HepG2 (cell line): ENCODE results near the gene CES1. TPM values are rescaled to one million over a fixed set of nuclear protein-coding genes. Genes with fewer than 3 reads are reported as not detected.
"Not testable (repeated sequence)": the region's sequence is repeated elsewhere in the genome, so short reads cannot be mapped to it uniquely, and the experiment has no call there.

Experiments
- ATAC-seq: fragments of 200-7000 bp; cut with Tn5 transposase; 3 replicates; pipeline ENCODE4 v1.9.1; 2020; ENCODE audit warnings: mild to moderate bottlenecking, moderate library complexity
- BruUV-seq: library from RNA; stranded (reverse); fragments of 400-500 nt; replicated peaks from 2 replicates; lab custom pipeline; 2021; lab: Mats Ljungman, UMichigan
- CTCF ChIA-PET: fragments of 300-600 bp; formaldehyde crosslinking; extraction: SDS; loops from one replicate; lab custom pipeline; 2021; ENCODE audit warnings: low total read pairs, inconsistent platforms, low intra/inter-chr PET ratio; lab: Yijun Ruan, JAX
- POLR2A ChIA-PET: fragments of 350-600 bp; sonication (Branson Sonifier 250); formaldehyde crosslinking; loops from one replicate; lab custom pipeline; 2020; ENCODE audit warnings: antibody characterized with exemption, inconsistent platforms; lab: Yijun Ruan, JAX
- DNase-seq: peaks from one replicate; pipeline ENCODE4 v3.0.0-alpha.2; 2015; ENCODE audit warnings: low spot score
- FAIRE-seq: peaks from 3 replicates; lab custom pipeline; 2011; peaks lifted over from hg19 to GRCh38; lab: Jason Lieb, UNC
- H2AFZ ChIP-seq: one replicate; pipeline ENCODE4 v1.6.1; 2011; ENCODE audit warnings: low read length, inconsistent platforms
- H3K27ac ChIP-seq: fragments of 300-600 bp; 3 replicates; pipeline ENCODE4 v1.8.0; 2011; ENCODE audit warnings: mixed run types, mild to moderate bottlenecking, mixed read lengths, low read length, inconsistent platforms; ENCODE audit not compliant: insufficient read depth; ENCODE audit errors: extremely low read length
- H3K27me3 ChIP-seq, 2 experiments: fragments of 200-600 bp in 1 of 2; 2 replicates in 1 of 2; 3 replicates in 1 of 2; pipeline versions ENCODE4 v1.6.0 to v1.8.0; 2011; ENCODE audit warnings: low read length in 2 of 2, mild to moderate bottlenecking in 2 of 2, moderate library complexity in 2 of 2, inconsistent platforms in 1 of 2; ENCODE audit not compliant: insufficient read depth in 2 of 2, control insufficient read depth in 1 of 2
- H3K36me3 ChIP-seq, 2 experiments: fragments of 200-600 bp in 1 of 2; replicated peaks in 1 of 2; 2 replicates in 1 of 2; 3 replicates in 1 of 2; pipeline versions ENCODE4 v1.5.1 to v1.8.0; 2011; ENCODE audit warnings: low read length in 2 of 2, inconsistent platforms in 1 of 2; ENCODE audit not compliant: insufficient read depth in 2 of 2, control insufficient read depth in 1 of 2
- H3K4me1 ChIP-seq: 2 replicates; pipeline ENCODE4 v1.5.1; 2012; ENCODE audit warnings: low read length, inconsistent platforms; ENCODE audit not compliant: insufficient read depth
- H3K4me2 ChIP-seq: 2 replicates; pipeline ENCODE4 v1.6.0; 2011; ENCODE audit warnings: low read depth, low read length, inconsistent platforms
- H3K4me3 ChIP-seq, 3 experiments: fragments of 200-600 bp in 1 of 3; sonication (generic), shearing (Covaris generic) in 1 of 3; replicated peaks in 1 of 3; 2 replicates each; pipeline ENCODE4 v1.5.1; 2011 to 2016; ENCODE audit warnings: low read length in 3 of 3, inconsistent platforms in 2 of 3, low read depth in 2 of 3, mild to moderate bottlenecking in 2 of 3, control low read depth in 1 of 3, mixed read lengths in 1 of 3; ENCODE audit not compliant: insufficient read depth in 1 of 3
- H3K79me2 ChIP-seq: one replicate; pipeline ENCODE4 v1.6.1; 2011; ENCODE audit warnings: low read length, inconsistent platforms; ENCODE audit not compliant: insufficient read depth
- H3K9ac ChIP-seq: 2 replicates; pipeline ENCODE4 v1.6.0; 2011; ENCODE audit warnings: mild to moderate bottlenecking, low read depth, low read length, inconsistent platforms; ENCODE audit not compliant: insufficient read depth
- H3K9me3 ChIP-seq: 2 replicates; pipeline ENCODE4 v1.5.1; 2012; ENCODE audit warnings: mild to moderate bottlenecking, low read length
- H4K20me1 ChIP-seq: 2 replicates; pipeline ENCODE4 v1.6.0; 2011; ENCODE audit warnings: inconsistent platforms, mild to moderate bottlenecking, low read length, moderate library complexity; ENCODE audit not compliant: insufficient read depth
- ADNP ChIP-seq: sonication (generic); formaldehyde crosslinking; IDR thresholded peaks from 2 replicates; pipeline ENCODE4 v1.4.0; 2020; ENCODE audit warnings: missing genetic modification reagents
- U2AF2 ChIP-seq: fragments of 200-400 bp; formaldehyde crosslinking; IDR thresholded peaks from 2 replicates; pipeline ENCODE4 v1.6.1; 2017; ENCODE audit warnings: low read depth, mild to moderate bottlenecking, low read length
- ZMYM2 ChIP-seq: sonication (generic); formaldehyde crosslinking; IDR thresholded peaks from 2 replicates; pipeline ENCODE4 v1.8.0; 2022; ENCODE audit warnings: mild to moderate bottlenecking, missing genetic modification reagents
- WGBS: methylation state at CpG from one replicate; pipeline ENCODE4 v1.1.6; 2017; ENCODE audit warnings: low lambda C conversion rate; 5-methylcytosine and 5-hydroxymethylcytosine counted together
- in situ Hi-C: cut with HindIII; loops from 2 replicates; pipeline ENCODE4 v1.10.0; 2017; ENCODE audit warnings: low pct_unique_long_range_greater_than_20kb; ENCODE audit not compliant: extremely low pct_ligation_motif_present
- intact Hi-C: fragments of 100-400 bp; cut with micrococcal nuclease; formaldehyde crosslinking; loops from one replicate; pipeline ENCODE4 v1.10.0; 2022; ENCODE audit not compliant: unreplicated experiment
- polyA plus RNA-seq, 8 experiments: library from polyadenylated mRNA; depleted of rRNA in 3 of 8; stranded (reverse) in 7 of 8; unstranded in 1 of 8; fragments of >200 nt; fragmentation: Illumina TruSeq in 4 of 8; extraction: Trizol in 4 of 8; gene quantifications; 2 replicates each; pipeline versions ENCODE4 v1.2.1 to v1.2.3, GENCODE V29; 2011 to 2016; ENCODE audit warnings: low read depth in 4 of 8, missing spikeins in 1 of 8, mixed read lengths in 1 of 8; ENCODE audit not compliant: insufficient read depth in 1 of 8
- total RNA-seq, 5 experiments: library from RNA; depleted of rRNA; stranded (reverse); fragments of >200 nt; fragmentation: Illumina TruSeq; extraction: Trizol; gene quantifications; 2 replicates each; pipeline ENCODE4 v1.2.3, GENCODE V29; 2016; ENCODE audit warnings: low read depth in 1 of 5
- TF ChIP-seq, protein P1 (sequence below): sonication (generic); formaldehyde crosslinking; IDR thresholded peaks from 2 replicates; pipeline ENCODE4 v1.9.0; 2021; ENCODE audit warnings: missing genetic modification reagents, mild to moderate bottlenecking, borderline replicate concordance
- TF ChIP-seq, protein P2 (sequence below): sonication (generic); formaldehyde crosslinking; IDR thresholded peaks from 2 replicates; pipeline ENCODE4 v1.4.0; 2020; ENCODE audit warnings: mild to moderate bottlenecking, missing genetic modification reagents

CES1 gene
- total and polyA plus RNA-seq, 2 of the 13 experiments (the other 11 are each of a cell fraction or from before 2014, with no cell fraction given), result 136 to 198 TPM

GRCh38 chr16:55832425-55832772 is 497 bp downstream of the CES1 start (continued):
- TF ChIP-seq ADNP (CRISPR knock-in tag) (peak; percentile 83; the same call in 1 of the 2 replicates), ZMYM2 (CRISPR knock-in tag) (peak; percentile 69; the same call in 1 of the 2 replicates)
- TF ChIP-seq, all 625 proteins: peak for 7

DNA sequence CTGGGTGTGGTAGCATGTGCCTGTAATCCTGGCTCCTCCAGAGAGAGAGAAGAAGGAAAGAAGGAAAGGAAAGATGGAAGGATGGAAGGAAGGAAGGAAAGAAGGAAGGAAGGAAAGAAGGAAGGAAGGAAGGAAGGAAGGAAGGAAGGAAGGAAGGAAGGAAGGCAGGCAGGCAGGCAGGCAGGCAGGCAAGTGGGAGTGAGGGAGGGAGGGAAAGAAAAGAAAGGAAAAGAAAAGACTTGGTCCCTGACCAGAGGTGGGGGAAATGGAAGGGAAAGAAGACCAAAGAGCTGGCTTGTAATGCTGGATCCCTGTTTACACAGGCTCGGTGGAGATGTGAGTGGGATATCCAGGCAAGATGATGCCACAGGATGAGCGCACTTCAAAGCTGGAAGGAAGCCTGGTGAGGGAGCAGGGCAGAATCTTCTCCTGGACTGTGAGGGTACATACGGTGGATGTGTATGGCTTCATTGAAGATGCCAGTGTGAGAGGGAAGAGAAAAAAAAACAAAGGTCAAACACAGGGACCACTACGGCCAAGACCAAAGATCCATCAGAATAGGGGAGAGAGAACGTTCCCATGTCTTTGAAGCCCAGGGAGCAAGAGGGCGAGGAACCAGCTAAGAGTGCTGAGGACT is 2.1 kb downstream of the CES1 start:
- 82% methylated on average over 6 of the region's 6 CpGs for WGBS
- no TSS peak for BruUV-seq
- Histone ChIP-seq H3K9ac (no peak overlapping the region), H3K27ac (no peak overlapping the region), H3K9me3 (no peaks in the 10 kb centered on the region), H3K27me3 (no peaks in the 10 kb centered on the region), H3K4me2 (0 out of 2 replicates have a peak overlapping the region, but pooled peaks have one; percentile 7), H3K36me3 (peaks cover 0 to 19% of the 10 kb centered on the region in 2 experiments; a peak in 2 of 5 replicates), H2AFZ (no peak overlapping the region), H3K4me1 (peaks cover 42% of the 10 kb centered on the region), H3K79me2 (no peaks in the 10 kb centered on the region), H3K4me3 (no peak overlapping the region), H4K20me1 (no peaks in the 10 kb centered on the region)
- intact Hi-C loops, result no loop called here
- DNase-seq (no peak), ATAC-seq (no peak), FAIRE-seq (no peak)
- POLR2A ChIA-PET, result no interaction called here
- in situ Hi-C loops, result loop anchor here (5.0 kb wide), 1 partner anchor 68 kb away; no protein-coding TSS in a partner anchor
- TF ChIP-seq, protein P1, sequence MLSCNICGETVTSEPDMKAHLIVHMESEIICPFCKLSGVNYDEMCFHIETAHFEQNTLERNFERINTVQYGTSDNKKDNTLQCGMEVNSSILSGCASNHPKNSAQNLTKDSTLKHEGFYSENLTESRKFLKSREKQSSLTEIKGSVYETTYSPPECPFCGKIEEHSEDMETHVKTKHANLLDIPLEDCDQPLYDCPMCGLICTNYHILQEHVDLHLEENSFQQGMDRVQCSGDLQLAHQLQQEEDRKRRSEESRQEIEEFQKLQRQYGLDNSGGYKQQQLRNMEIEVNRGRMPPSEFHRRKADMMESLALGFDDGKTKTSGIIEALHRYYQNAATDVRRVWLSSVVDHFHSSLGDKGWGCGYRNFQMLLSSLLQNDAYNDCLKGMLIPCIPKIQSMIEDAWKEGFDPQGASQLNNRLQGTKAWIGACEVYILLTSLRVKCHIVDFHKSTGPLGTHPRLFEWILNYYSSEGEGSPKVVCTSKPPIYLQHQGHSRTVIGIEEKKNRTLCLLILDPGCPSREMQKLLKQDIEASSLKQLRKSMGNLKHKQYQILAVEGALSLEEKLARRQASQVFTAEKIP (CRISPR knock-in tag), result no peak
- 0 out of 2 replicates have a peak, but pooled peaks have one; percentile 82 for TF ChIP-seq U2AF2
- TF ChIP-seq, protein P2, sequence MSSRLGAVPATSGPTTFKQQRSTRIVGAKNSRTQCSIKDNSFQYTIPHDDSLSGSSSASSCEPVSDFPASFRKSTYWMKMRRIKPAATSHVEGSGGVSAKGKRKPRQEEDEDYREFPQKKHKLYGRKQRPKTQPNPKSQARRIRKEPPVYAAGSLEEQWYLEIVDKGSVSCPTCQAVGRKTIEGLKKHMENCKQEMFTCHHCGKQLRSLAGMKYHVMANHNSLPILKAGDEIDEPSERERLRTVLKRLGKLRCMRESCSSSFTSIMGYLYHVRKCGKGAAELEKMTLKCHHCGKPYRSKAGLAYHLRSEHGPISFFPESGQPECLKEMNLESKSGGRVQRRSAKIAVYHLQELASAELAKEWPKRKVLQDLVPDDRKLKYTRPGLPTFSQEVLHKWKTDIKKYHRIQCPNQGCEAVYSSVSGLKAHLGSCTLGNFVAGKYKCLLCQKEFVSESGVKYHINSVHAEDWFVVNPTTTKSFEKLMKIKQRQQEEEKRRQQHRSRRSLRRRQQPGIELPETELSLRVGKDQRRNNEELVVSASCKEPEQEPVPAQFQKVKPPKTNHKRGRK (CRISPR knock-in tag), result peak; percentile 70; the same call in 1 of the 2 replicates
- CTCF ChIA-PET, result no interaction called here

DNA sequence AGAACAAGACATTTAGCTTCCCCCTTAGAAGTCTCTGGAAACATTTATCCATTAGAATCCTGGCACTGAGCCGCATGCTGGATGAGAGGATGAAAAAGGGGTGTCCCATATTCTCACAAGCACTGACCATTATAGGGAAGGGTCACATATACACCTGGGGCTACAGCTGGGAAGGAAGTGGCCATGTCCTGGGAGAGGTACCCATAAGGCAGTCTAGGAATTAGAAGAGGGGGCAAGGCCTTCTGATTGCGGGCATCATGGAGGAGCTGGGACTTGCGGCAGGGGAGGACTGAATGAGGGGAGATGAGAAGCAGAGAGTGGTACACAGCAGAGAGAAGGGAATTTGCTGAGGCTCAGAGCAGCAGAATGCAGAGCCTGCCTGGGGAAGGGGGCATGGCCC is 3.7 kb downstream of the CES1 start:
- H3K9me3 ChIP-seq, intact Hi-C loops, ATAC-seq, POLR2A ChIA-PET, H3K27ac ChIP-seq, DNase-seq, H3K4me2 ChIP-seq, H4K20me1 ChIP-seq, H3K79me2 ChIP-seq, CTCF ChIA-PET, H3K27me3 ChIP-seq, H3K9ac ChIP-seq, H3K4me3 ChIP-seq, H2AFZ ChIP-seq, in situ Hi-C loops, BruUV-seq, FAIRE-seq: not testable (repeated sequence)
- over 99% methylated on average over 3 of the region's 3 CpGs for whole genome bisulfite sequencing
- Histone ChIP-seq H3K4me1 (peaks cover 29% of the 10 kb centered on the region), H3K36me3 (peaks cover 6 to 32% of the 10 kb centered on the region in 2 experiments; a peak in 4 of 5 replicates)
